Endothelial cell (in vitro differentiated cells): ENCODE results near the gene TMEM59L. TPM values are rescaled to one million over a fixed set of nuclear protein-coding genes. Genes with fewer than 3 reads are reported as not detected.

ENCODE experiments used
- DNase-seq: peaks from one replicate; pipeline ENCODE4 v3.0.0; 2021; ENCODE audit warnings: low spot score
- H3K27ac Mint-ChIP-seq: one replicate; pipeline ENCODE4 v1.8.0; 2021; ENCODE audit warnings: mixed read lengths, inconsistent platforms; ENCODE audit not compliant: unreplicated experiment
- H3K27me3 Mint-ChIP-seq: one replicate; pipeline ENCODE4 v1.8.0; 2021; ENCODE audit warnings: mild to moderate bottlenecking, moderate library complexity, mixed read lengths, inconsistent platforms; ENCODE audit not compliant: unreplicated experiment
- H3K36me3 Mint-ChIP-seq: one replicate; pipeline ENCODE4 v1.8.0; 2021; ENCODE audit warnings: mild to moderate bottlenecking, low read depth, mixed read lengths, inconsistent platforms; ENCODE audit not compliant: unreplicated experiment
- H3K4me1 Mint-ChIP-seq: one replicate; pipeline ENCODE4 v1.8.0; 2021; ENCODE audit warnings: mild to moderate bottlenecking, mixed read lengths, inconsistent platforms; ENCODE audit not compliant: unreplicated experiment
- H3K4me3 Mint-ChIP-seq: one replicate; pipeline ENCODE4 v1.8.0; 2021; ENCODE audit warnings: mild to moderate bottlenecking, mixed read lengths, inconsistent platforms; ENCODE audit not compliant: unreplicated experiment
- H3K9me3 Mint-ChIP-seq: one replicate; pipeline ENCODE4 v1.8.0; 2021; ENCODE audit warnings: mixed read lengths, inconsistent platforms; ENCODE audit not compliant: unreplicated experiment
- CTCF ChIP-seq: fragments of 200-600 bp; sonication (generic); IDR thresholded peaks from one replicate; pipeline ENCODE4 v1.5.0; 2021; ENCODE audit warnings: antibody characterized with exemption; ENCODE audit not compliant: unreplicated experiment
- total RNA-seq: library from RNA; stranded (reverse); fragmentation: NEBNext Ultra II Directional; extraction: Animal tissue kit (Norgen Biotek cat#: 25700); gene quantifications from one replicate; pipeline ENCODE4 v1.2.1, GENCODE V29; 2021; ENCODE audit not compliant: unreplicated experiment

The TMEM59L gene
- total RNA-seq, 1 donor from 2014 or later, result 0.15 TPM

GRCh38 chr19:18650468-18651041 lies 37.9 kb downstream of the TMEM59L start:
- H3K27ac Mint-ChIP-seq, result no peak overlapping the region
- peaks cover 8% of the 10 kb centered on the region for H3K27me3 Mint-ChIP-seq
- DNase-seq, result no peak
- no peaks in the 10 kb centered on the region for H3K9me3 Mint-ChIP-seq
- no peaks in the 10 kb centered on the region for H3K4me1 Mint-ChIP-seq
- TF ChIP-seq CTCF, result no peak
- peaks cover 9% of the 10 kb centered on the region for H3K36me3 Mint-ChIP-seq
- H3K4me3 Mint-ChIP-seq, result no peak overlapping the region

GRCh38 chr19:18651300-18651699 lies 38.6 kb downstream of the TMEM59L start:
- DNase-seq, result no peak
- Mint-ChIP-seq H3K4me3 (peak overlapping the region; percentile 49), H3K36me3 (peaks cover 9% of the 10 kb centered on the region), H3K27ac (no peak overlapping the region), H3K9me3 (no peaks in the 10 kb centered on the region), H3K27me3 (peaks cover 8% of the 10 kb centered on the region), H3K4me1 (no peaks in the 10 kb centered on the region)
- TF ChIP-seq CTCF, result no peak

- H3K27me3 Mint-ChIP-seq, result peaks cover 5% of the 10 kb centered on the region
- no peak for DNase-seq
- H3K4me3 Mint-ChIP-seq, result peak overlapping the region; percentile 49
- no peaks in the 10 kb centered on the region for H3K4me1 Mint-ChIP-seq
- H3K9me3 Mint-ChIP-seq, result no peaks in the 10 kb centered on the region
- peaks cover 9% of the 10 kb centered on the region for H3K36me3 Mint-ChIP-seq
- TF ChIP-seq CTCF, result no peak
- H3K27ac Mint-ChIP-seq, result no peak overlapping the region
These were observed 39.1 kb downstream of the TMEM59L start for GRCh38 chr19:18651733-18652132.

- Mint-ChIP-seq H3K27me3 (peaks cover 5% of the 10 kb centered on the region), H3K4me3 (no peak overlapping the region), H3K36me3 (peaks cover 21% of the 10 kb centered on the region), H3K4me1 (no peaks in the 10 kb centered on the region), H3K27ac (no peak overlapping the region), H3K9me3 (no peaks in the 10 kb centered on the region)
- TF ChIP-seq CTCF, result no peak
- no peak for DNase-seq
These were observed 41.2 kb downstream of the TMEM59L start for GRCh38 chr19:18653853-18654252.

GRCh38 chr19:18654469-18654868 lies 41.8 kb downstream of the TMEM59L start:
- TF ChIP-seq CTCF, result no peak
- peaks cover 5% of the 10 kb centered on the region for H3K27me3 Mint-ChIP-seq
- H3K36me3 Mint-ChIP-seq, result peaks cover 22% of the 10 kb centered on the region
- DNase-seq, result no peak
- H3K4me1 Mint-ChIP-seq, result no peaks in the 10 kb centered on the region
- H3K27ac Mint-ChIP-seq, result no peak overlapping the region
- H3K4me3 Mint-ChIP-seq, result no peak overlapping the region
- no peaks in the 10 kb centered on the region for H3K9me3 Mint-ChIP-seq
